MG63 (cell line): ENCODE results near the gene MEPCE. TPM values are rescaled to one million over a fixed set of nuclear protein-coding genes. Genes with fewer than 3 reads are reported as not detected.
A peak's percentile ranks its signal among the peaks of the same experiment; 100 is the strongest.

Experiments
- DNase-seq: peaks from one replicate; pipeline ENCODE4 v3.0.0-alpha.2; 2020
- H3K27me3 ChIP-seq: fragments of 250-450 bp; sonication (Bioruptor Pico); 2 replicates; pipeline ENCODE4 v1.5.1; 2020; ENCODE audit warnings: mild to moderate bottlenecking, moderate library complexity
- H3K36me3 ChIP-seq: fragments of 250-450 bp; sonication (Bioruptor Pico); 2 replicates; pipeline ENCODE4 v1.5.1; 2020; ENCODE audit warnings: mild to moderate bottlenecking, moderate library complexity
- H3K4me3 ChIP-seq: fragments of 250-450 bp; sonication (Bioruptor Pico); 2 replicates; pipeline ENCODE4 v1.5.1; 2020; ENCODE audit warnings: mild to moderate bottlenecking, moderate library complexity
- H3K9me3 ChIP-seq: fragments of 250-450 bp; sonication (Bioruptor Pico); 2 replicates; pipeline ENCODE4 v1.5.1; 2020; ENCODE audit warnings: mild to moderate bottlenecking, moderate library complexity
- total RNA-seq: library from RNA; depleted of rRNA; stranded (reverse); fragments of >200 nt; shearing (Covaris generic); gene quantifications from 2 replicates; pipeline ENCODE4 v1.2.3, GENCODE V29; 2014; ENCODE audit warnings: low replicate concordance

Gene MEPCE
- total RNA-seq, 1 experiment from 2014 or later, result 57.3 TPM

GRCh38 chr7:100466653-100467605 lies 37.3 kb downstream of the MEPCE start:
- Histone ChIP-seq H3K9me3 (no peaks in the 10 kb centered on the region), H3K27me3 (no peaks in the 10 kb centered on the region), H3K4me3 (no peak overlapping the region), H3K36me3 (no peaks in the 10 kb centered on the region; the same call in 1 of the 2 replicates)
- no peak for DNase-seq

- DNase-seq, result no peak
- Histone ChIP-seq H3K27me3 (no peaks in the 10 kb centered on the region), H3K9me3 (no peaks in the 10 kb centered on the region), H3K36me3 (no peaks in the 10 kb centered on the region; the same call in 1 of the 2 replicates), H3K4me3 (no peak overlapping the region)
Observed at GRCh38 chr7:100467638-100468373, 38.2 kb downstream of the MEPCE start.

- H3K36me3 ChIP-seq, result peaks cover 3% of the 10 kb centered on the region; the same call in 1 of the 2 replicates
- H3K9me3 ChIP-seq, result no peaks in the 10 kb centered on the region
- H3K4me3 ChIP-seq, result no peak overlapping the region
- DNase-seq, result peak; percentile 62
- H3K27me3 ChIP-seq, result no peaks in the 10 kb centered on the region
Observed at GRCh38 chr7:100469227-100470044, 39.8 kb downstream of the MEPCE start.

GRCh38 chr7:100471021-100471420 lies 41.4 kb downstream of the MEPCE start:
- Histone ChIP-seq H3K27me3 (no peaks in the 10 kb centered on the region), H3K36me3 (peaks cover 3% of the 10 kb centered on the region; the same call in 1 of the 2 replicates), H3K9me3 (no peaks in the 10 kb centered on the region), H3K4me3 (no peak overlapping the region)
- no peak for DNase-seq

GRCh38 chr7:100472121-100472851 lies 42.7 kb downstream of the MEPCE start:
- Histone ChIP-seq H3K36me3 (peaks cover 6% of the 10 kb centered on the region), H3K9me3 (no peaks in the 10 kb centered on the region), H3K4me3 (no peak overlapping the region), H3K27me3 (no peaks in the 10 kb centered on the region)
- DNase-seq, result no peak

DNA sequence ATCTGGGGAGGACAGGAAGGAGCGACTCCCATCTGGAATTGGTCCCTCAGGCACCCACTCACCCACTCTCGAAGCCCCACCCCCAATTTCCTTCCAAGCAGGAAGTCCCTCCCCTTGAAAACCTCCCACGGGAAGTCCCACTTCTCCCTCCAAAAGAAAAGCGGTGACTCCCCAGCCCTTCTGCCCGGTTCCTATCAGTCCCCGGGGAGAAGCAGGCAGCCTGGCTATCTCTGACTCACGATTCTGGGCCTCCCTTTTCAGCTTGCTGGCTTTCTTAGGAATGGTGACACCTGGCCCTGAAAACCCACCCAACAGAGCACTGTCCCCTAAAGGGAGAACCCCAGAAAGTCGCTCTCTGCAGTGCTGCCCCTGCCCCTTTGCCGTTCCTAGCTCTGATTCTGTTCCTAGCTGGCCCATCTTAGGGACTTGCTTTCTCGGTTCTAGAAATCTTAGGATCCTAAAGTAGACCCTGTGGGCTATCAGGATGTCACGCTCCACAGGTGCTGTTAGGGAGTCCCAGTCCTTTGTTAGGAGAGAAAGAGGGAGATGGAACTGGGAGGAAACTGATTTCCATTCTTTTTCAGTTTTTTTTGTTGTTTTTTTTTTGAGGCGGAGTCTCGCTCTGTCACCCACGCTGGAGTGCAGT lies 43.3 kb downstream of the MEPCE start:
- Histone ChIP-seq H3K27me3 (no peaks in the 10 kb centered on the region), H3K4me3 (no peak overlapping the region), H3K9me3 (no peaks in the 10 kb centered on the region), H3K36me3 (peaks cover 6% of the 10 kb centered on the region)
- DNase-seq, result no peak

GRCh38 chr7:100475549-100475948 lies 45.9 kb downstream of the MEPCE start:
- Histone ChIP-seq H3K36me3 (peaks cover 6% of the 10 kb centered on the region), H3K4me3 (no peak overlapping the region), H3K27me3 (no peaks in the 10 kb centered on the region), H3K9me3 (no peaks in the 10 kb centered on the region)
- no peak for DNase-seq

DNA sequence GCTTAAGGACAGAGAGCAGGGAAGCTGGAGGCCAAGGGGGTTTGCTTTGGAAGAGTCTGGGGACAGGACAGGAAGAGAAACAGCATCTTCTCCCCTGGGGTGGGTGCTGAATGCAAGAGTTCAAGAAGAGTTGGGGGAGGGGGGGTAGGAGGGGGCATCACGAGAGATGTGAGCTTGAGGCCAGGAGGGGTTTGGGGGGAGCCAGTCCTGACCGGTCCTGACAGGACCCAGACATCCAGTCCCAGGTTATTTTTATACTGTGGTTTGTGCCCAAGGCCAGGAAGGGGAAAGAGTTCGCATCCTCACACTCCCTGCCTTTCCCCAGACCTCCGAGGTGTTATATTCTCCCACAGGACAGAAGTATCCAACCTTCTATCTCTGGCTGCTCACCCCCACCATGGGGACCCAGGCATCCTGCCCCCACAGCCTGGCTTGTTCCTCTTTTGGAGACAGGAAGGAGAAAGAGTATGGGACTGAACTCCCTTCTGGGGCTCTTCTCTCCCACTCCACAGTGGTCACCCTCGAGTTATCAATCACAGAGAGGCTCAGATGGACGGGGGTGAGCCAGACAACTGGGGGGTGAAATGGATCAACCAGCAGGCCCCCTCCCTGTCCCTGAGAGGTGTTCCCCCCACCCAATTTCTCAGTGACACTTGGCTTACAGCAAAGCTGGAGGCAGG lies 46.6 kb downstream of the MEPCE start:
- H3K4me3 ChIP-seq, result no peak overlapping the region
- no peaks in the 10 kb centered on the region for H3K27me3 ChIP-seq
- H3K36me3 ChIP-seq, result peaks cover 6% of the 10 kb centered on the region
- no peaks in the 10 kb centered on the region for H3K9me3 ChIP-seq
- no peak for DNase-seq

DNA sequence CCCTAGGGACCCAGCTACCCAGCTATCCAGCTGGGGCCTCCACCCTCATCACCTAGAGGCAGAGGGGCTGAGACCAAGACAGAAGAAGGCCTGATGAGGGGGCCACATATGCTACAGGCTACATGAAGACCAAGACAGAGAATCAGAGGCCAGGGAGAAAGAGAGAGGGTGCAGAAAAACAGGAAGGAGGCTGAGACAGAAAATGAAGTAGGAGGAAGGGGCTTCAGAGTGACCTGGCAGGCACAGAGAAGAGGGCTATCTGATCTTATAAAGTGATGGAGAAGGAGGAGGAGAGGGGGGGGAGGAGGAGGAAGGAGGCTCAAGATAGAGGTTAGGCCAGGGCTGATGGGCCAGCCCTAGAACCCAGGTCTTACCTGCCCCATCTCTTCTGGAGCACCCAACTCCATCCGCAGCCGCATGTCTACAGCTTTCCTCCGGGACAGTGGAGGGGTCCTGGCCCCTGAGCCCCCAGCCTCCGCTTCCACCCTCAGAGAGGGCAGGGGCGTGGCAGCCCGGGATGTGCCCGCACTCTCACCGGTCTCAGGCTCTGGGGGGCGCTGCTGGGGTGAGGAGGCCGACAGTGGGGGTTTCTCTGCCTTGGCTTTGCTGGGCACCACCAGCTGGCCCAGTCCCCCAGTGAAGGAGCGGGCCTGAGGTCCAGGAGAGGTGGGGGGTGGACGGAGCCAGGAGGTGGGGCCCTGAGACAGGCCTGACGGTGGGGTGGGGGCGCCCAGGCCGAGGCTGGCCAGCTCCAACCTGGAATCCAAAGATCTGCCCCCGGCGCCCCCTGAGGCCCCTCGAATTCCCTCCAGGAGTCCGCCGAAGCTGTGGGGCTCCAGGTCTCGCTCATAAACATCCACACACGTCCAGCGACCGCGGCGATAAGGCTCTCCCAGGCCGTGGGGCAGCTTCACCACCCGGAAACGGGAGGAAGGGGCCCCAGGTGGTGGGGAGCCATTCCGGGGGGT lies 47.6 kb downstream of the MEPCE start:
- Histone ChIP-seq H3K36me3 (peaks cover 6% of the 10 kb centered on the region), H3K9me3 (no peaks in the 10 kb centered on the region), H3K4me3 (peak overlapping the region; percentile 78), H3K27me3 (no peaks in the 10 kb centered on the region)
- DNase-seq, result no peak

- Histone ChIP-seq H3K36me3 (peaks cover 6% of the 10 kb centered on the region), H3K9me3 (no peaks in the 10 kb centered on the region), H3K4me3 (peak overlapping the region; percentile 78), H3K27me3 (no peaks in the 10 kb centered on the region)
- no peak for DNase-seq
Observed at GRCh38 chr7:100477871-100478267, 48.2 kb downstream of the MEPCE start.

- H3K27me3 ChIP-seq, result no peaks in the 10 kb centered on the region
- peak; percentile 90 for DNase-seq
- no peaks in the 10 kb centered on the region for H3K9me3 ChIP-seq
- H3K4me3 ChIP-seq, result peak within 1 kb of the TSS; percentile 78
- H3K36me3 ChIP-seq, result peaks cover 5% of the 10 kb centered on the region
Observed at GRCh38 chr7:100478958-100479660, 49.5 kb downstream of the MEPCE start, which contains the start of gene TSC22D4. TSC22D4 (minus strand) TSS chr7:100479214; CDS start chr7:100478038, 1,176 bp downstream.

- no peak overlapping the region for H3K4me3 ChIP-seq
- no peak for DNase-seq
- H3K27me3 ChIP-seq, result no peaks in the 10 kb centered on the region
- no peaks in the 10 kb centered on the region for H3K9me3 ChIP-seq
- peaks cover 3% of the 10 kb centered on the region; the same call in 1 of the 2 replicates for H3K36me3 ChIP-seq
Observed at GRCh38 chr7:100481466-100481865, 51.8 kb downstream of the MEPCE start.

DNA sequence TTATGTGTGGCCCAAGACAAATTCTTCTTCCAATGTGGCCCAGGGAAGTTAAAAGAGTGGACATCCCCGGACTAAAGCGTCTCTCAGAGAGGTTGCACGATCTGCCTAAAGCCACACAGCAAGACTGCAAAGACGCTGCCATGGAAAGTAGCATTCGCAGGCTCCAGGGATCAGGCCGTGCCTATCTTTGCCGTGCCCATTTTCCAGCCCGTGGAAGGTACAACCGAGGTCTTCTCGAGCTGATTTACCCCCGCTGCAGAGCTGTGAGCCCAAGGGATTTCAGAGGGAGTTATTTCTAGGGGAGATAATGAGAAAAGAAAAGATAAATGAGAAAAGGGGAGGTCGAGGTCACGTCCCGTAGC lies 53.1 kb downstream of the MEPCE start:
- Histone ChIP-seq H3K9me3 (no peaks in the 10 kb centered on the region), H3K4me3 (peak overlapping the region; percentile 50), H3K36me3 (no peaks in the 10 kb centered on the region), H3K27me3 (no peaks in the 10 kb centered on the region)
- no peak for DNase-seq
